Rectal smooth muscle tissue (tissue), 1 donor: ENCODE measurements around the gene EPHA4.

Source experiments
- H3K27ac ChIP-seq: one replicate; pipeline ENCODE4 v1.7.0; 2013; ENCODE audit warnings: low read depth, low read length, inconsistent platforms
- H3K27me3 ChIP-seq: one replicate; pipeline ENCODE4 v1.7.0; 2013; ENCODE audit warnings: low read length; ENCODE audit not compliant: control insufficient read depth, insufficient read depth
- H3K36me3 ChIP-seq: one replicate; pipeline ENCODE4 v1.7.0; 2013; ENCODE audit warnings: low read length; ENCODE audit not compliant: control insufficient read depth, insufficient read depth
- H3K4me1 ChIP-seq: one replicate; pipeline ENCODE4 v1.7.0; 2013; ENCODE audit warnings: low read length; ENCODE audit not compliant: control insufficient read depth, insufficient read depth
- H3K4me3 ChIP-seq: one replicate; pipeline ENCODE4 v1.7.0; 2013; ENCODE audit warnings: low read length
- H3K9ac ChIP-seq: one replicate; pipeline ENCODE4 v1.7.0; 2013; ENCODE audit warnings: low read length

EPHA4 gene

DNA sequence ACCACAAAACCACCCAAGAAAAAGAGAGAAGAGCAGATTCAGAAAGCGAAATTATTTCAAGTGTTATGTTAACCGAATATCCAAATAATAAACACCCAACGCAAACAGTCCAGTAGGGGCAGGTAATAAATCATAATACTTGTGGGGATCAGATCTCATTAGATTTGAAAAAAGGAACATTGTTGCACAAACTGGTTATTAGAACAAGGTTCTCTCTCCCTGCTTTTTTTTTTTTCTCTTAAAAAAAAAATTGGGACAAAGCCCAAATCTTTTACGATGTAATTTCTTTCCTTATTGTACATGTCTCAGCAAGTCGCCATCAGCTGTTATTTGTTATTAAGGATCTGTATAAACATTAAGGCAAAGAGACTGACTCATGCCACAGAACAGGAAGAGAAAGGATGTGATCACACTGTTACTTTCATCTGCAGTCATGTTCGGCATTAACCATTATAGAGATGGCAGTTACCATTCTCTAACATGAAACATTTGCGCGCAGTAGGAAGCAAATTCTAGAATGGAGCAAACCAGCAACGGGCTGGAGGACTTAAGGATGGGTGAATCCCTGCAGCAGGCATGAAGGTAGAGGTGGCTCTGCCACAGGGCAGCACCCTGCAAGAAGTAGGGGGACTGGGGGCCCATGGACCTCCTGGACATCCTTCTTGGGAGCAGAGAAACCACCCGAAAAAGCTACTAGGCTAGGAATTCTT is 42.0 kb downstream of the EPHA4 start:
- peak overlapping the region; percentile 25 for H3K4me3 ChIP-seq
- no peak overlapping the region for H3K9ac ChIP-seq
- H3K27ac ChIP-seq, result no peak overlapping the region
- peaks cover 8% of the 10 kb centered on the region for H3K4me1 ChIP-seq
- H3K36me3 ChIP-seq, result no peaks in the 10 kb centered on the region
- H3K27me3 ChIP-seq, result no peaks in the 10 kb centered on the region

DNA sequence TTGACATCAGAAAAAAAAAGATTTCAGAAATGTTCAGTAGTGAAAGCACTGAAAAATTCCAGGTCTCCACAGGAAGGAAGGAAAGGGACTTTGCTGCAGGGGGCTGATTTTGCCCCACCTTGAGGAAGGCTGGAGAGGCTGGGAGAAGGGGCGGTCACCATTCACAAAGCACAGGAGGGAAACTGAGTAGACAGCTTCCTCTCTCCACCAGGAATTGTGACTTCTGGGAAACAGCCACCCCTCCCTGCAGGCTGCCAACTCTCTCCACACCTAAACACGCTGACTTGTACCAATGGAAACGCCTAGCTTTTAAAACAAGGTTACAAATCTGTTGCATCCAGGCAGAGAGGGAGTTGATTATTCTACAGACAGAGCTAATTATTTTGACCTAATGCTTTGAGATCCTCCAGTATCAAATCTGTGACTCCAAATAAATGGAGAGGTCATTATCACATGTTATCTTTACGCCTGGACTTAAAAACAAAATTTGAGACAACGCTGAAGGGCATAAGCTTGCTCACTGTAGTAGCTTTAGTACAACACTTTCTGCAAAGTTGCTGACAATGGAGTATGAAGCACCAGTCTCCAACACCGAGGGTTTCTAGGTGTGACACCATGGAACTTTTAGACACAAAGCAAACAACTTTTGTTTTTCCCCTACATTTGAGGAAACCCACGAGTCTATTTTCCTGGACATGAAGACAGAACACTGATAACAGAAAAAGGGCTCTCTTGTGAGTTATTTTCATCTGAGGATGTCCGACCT is 42.7 kb downstream of the EPHA4 start:
- no peak overlapping the region for H3K27ac ChIP-seq
- no peak overlapping the region for H3K9ac ChIP-seq
- no peaks in the 10 kb centered on the region for H3K27me3 ChIP-seq
- H3K4me1 ChIP-seq, result peaks cover 8% of the 10 kb centered on the region
- no peaks in the 10 kb centered on the region for H3K36me3 ChIP-seq
- no peak overlapping the region for H3K4me3 ChIP-seq

DNA sequence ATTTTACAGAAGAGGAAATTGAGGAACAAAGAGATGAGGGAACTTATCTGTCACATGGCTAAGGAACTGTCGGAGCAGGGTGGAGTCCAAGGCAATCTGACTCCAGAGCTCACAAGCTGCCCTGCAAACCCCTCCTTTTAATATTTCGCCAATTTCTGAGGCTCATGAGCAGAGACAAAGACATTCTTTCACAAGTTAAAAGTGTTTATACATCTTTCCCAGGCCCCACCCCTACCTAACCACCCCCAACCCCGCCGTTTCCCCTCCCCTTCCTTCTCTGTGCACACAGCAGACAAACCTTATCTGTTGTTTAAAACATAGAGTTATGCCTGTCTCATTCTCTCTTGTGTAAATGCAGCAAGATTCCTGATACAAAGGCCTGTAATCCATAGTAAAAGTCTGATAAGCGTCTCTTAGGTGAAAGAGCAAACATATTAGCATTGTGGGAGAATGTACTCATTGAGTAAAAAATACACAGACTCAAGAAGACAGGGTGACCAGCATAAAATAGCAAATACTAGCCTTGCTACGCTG is 44.3 kb downstream of the EPHA4 start:
- Histone ChIP-seq H3K4me1 (peaks cover 8% of the 10 kb centered on the region), H3K4me3 (no peak overlapping the region), H3K27ac (no peak overlapping the region)

DNA sequence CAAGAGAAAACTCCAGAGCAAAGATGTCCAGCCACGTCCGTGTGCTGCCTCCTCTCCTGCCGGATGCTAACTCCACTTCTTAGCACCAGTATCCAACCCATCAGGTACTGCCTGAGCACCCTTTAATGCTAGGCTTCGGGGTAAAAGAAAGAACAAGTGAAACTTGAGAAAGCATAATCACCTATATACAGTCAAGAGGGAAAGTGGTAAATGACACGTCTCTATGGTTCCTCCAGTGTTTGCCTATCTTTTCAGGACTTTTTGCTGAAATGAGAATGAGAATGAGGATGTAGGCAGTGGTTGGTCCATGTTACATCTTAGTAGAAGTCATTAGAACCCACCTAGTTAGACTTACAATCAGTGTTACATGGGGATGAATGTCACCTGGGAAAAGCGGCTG is 47.9 kb downstream of the EPHA4 start:
- no peak overlapping the region for H3K27ac ChIP-seq
- no peaks in the 10 kb centered on the region for H3K27me3 ChIP-seq
- H3K36me3 ChIP-seq, result no peaks in the 10 kb centered on the region
- no peak overlapping the region for H3K9ac ChIP-seq
- no peak overlapping the region for H3K4me3 ChIP-seq
- peaks cover 3% of the 10 kb centered on the region for H3K4me1 ChIP-seq

More for the DNA sequence above, 44.3 kb downstream of the EPHA4 start:
- no peaks in the 10 kb centered on the region for H3K27me3 ChIP-seq
- H3K36me3 ChIP-seq, result no peaks in the 10 kb centered on the region
- H3K9ac ChIP-seq, result no peak overlapping the region

DNA sequence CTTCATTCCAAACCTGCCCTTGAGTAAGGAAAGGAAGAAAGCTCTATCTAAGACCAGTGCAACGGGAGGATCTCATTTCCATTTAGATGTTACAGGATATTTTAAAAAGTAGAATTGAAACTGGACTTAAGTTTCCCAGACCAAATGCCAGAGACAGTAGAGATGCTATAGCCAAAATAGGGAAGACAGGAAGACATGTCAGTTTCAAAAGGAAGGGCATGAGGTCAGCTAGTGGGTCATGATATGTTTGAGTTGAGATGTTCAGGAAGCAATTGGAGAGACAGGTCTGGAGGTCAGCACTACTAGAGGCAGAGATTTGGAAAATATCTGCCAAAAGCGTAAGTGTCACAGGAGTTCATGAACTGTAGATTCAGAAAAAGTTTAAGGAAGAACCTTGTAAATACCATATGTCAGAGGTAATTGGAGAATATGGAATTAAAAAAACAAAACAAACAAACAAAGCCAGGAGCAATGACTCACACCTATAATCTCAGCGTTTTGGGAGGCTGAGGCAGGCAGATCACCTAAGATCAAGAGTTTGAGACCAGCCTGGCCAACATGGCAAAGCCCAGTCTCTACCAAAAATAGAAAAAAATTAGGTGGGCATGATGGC is 50.8 kb downstream of the EPHA4 start:
- no peak overlapping the region for H3K9ac ChIP-seq
- no peaks in the 10 kb centered on the region for H3K27me3 ChIP-seq
- peaks cover 6% of the 10 kb centered on the region for H3K4me1 ChIP-seq
- no peaks in the 10 kb centered on the region for H3K36me3 ChIP-seq
- H3K4me3 ChIP-seq, result no peak overlapping the region
- no peak overlapping the region for H3K27ac ChIP-seq

DNA sequence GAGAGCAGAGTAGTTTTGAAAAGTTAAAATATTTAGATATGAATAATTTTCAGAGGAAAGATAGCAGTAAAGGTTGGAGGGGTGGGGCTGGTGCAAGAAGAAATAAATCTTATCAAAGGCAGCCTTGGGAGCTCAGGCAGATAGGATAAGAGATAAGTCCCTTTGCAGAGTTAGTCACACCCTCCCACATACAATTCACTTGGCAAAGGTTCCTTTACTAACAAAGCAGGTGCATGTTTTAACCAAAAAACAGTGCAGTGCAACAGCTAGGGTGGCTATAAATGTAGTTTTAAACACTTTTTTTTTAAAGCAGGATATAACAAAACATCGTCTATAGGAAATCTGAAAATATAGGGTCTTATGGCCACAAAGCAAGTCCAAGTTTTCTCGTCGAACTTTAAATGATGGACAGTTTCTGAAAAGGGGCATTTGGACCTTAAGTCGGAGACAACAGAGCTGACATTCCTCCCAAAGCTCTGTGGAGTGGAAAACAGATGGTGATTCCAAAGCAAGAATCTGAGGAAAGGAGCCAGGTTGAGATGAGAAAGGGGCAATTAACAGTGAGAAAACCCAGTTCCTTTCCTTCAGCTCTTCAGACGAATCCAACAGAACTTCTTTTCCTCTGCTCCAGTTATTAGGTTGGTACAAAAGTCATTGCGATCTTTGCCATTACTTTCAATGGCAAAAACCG is 53.0 kb downstream of the EPHA4 start:
- Histone ChIP-seq H3K4me1 (peaks cover 10% of the 10 kb centered on the region), H3K36me3 (no peaks in the 10 kb centered on the region), H3K27ac (no peak overlapping the region), H3K4me3 (no peak overlapping the region), H3K9ac (no peak overlapping the region), H3K27me3 (no peaks in the 10 kb centered on the region)

DNA sequence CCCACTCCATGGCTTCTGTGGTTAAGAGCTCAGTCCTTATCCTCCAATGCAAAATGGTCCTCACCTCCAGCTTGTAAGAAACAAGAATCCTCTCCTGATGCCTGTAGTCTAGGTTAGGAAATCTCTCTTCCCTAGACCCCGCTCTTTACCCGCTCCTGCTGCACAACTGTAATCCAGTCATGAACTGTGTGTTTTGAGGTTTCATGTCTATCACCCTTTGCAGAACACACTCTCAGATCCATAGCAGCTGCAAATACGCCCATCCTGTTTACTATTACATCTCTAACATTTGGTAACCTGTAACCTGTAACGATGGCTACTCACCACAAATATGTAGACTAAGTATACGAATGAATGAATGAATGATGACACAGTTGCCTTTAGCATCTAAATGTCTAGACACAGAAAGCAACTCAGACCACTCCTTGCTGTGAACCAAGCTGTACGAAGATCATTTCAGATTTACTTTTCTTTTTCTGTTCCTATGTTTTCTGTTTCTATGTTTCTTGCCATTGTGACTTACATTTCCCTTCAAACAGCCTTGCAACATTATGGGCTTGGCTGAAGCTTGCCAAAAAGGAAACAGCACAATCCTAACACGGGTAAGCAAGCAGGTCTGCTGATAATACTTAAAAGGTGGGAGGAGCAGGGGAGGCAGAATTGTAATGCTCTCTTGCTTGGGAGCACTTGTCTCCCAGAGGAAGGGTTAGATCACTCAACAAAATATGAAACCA is 53.7 kb downstream of the EPHA4 start:
- no peaks in the 10 kb centered on the region for H3K36me3 ChIP-seq
- H3K27me3 ChIP-seq, result no peaks in the 10 kb centered on the region
- no peak overlapping the region for H3K9ac ChIP-seq
- H3K27ac ChIP-seq, result no peak overlapping the region
- peak overlapping the region; percentile 0 for H3K4me3 ChIP-seq
- peaks cover 12% of the 10 kb centered on the region for H3K4me1 ChIP-seq

DNA sequence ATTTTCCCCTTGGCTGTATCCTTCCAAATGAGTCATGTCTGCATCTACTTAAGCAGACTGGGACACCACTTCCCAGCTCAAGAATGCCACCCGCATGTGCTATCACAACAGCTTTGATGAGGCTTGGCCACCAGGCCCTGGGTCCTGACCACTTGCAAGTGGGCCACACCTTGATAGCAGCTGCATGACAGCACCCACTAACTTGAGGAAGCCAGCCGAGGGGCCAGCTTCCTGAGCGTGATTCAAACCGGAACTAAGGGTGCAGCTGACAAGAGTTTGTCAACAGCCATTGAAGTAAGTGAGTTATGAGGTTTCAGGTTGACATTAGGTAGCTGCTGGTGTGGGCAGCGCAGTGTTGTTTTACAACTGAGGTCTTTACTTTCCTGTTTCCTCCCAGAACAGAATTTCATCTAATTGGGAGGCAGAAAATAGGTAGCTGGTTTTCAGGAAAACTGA is 54.4 kb downstream of the EPHA4 start:
- no peak overlapping the region for H3K4me3 ChIP-seq
- H3K27ac ChIP-seq, result no peak overlapping the region
- peaks cover 14% of the 10 kb centered on the region for H3K4me1 ChIP-seq
- no peaks in the 10 kb centered on the region for H3K27me3 ChIP-seq
- H3K9ac ChIP-seq, result no peak overlapping the region
- no peaks in the 10 kb centered on the region for H3K36me3 ChIP-seq

DNA sequence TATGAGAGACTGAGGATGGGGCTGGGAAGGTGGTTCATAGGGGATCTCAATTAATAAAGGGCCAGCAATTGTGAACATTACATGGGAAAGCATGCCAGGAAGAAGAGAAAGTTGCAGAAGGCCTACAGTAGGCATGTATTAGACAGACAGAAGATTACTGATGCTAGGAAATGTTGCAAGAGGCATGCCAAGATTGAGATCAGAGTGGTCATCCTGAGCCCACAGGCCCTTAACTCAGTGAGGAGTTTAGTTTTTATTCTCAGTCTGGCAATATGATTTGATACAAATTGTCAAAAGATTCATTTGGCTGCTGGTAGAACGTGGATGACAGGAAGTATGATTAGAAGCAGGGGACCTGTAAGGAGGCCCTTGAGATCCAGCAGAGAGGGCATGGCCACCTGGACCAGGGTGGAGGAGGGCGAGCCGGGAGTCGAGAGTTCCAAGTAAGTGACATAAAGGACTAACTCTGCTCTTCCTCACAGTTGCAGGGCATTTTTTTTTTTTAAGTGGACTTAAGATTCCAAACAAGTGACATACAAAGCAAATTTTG is 54.9 kb downstream of the EPHA4 start:
- no peaks in the 10 kb centered on the region for H3K36me3 ChIP-seq
- H3K4me1 ChIP-seq, result peaks cover 14% of the 10 kb centered on the region
- H3K4me3 ChIP-seq, result no peak overlapping the region
- H3K27ac ChIP-seq, result peak overlapping the region; percentile 2
- no peak overlapping the region for H3K9ac ChIP-seq
- no peaks in the 10 kb centered on the region for H3K27me3 ChIP-seq

DNA sequence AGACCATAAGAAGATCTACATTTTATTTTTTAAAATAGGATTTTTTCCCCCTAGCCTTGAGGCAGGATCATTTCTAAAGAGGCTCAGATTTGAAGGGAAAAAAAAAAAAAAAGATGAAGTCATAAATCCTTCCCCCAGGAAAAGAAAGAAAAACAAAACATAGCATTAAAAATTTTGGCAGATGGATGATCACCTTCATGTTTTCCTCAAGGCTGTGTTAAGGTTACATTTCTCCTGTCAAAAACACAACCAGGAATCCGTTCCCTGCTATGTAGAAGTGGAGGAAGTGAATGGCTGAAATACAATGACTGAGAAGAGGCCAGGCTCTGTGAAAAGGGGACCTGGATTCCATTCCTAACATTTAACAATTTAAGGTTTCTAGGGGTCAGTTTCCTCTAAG is 56.2 kb downstream of the EPHA4 start:
- Histone ChIP-seq H3K4me3 (no peak overlapping the region), H3K27me3 (no peaks in the 10 kb centered on the region), H3K27ac (no peak overlapping the region), H3K4me1 (peaks cover 14% of the 10 kb centered on the region), H3K36me3 (no peaks in the 10 kb centered on the region), H3K9ac (no peak overlapping the region)

DNA sequence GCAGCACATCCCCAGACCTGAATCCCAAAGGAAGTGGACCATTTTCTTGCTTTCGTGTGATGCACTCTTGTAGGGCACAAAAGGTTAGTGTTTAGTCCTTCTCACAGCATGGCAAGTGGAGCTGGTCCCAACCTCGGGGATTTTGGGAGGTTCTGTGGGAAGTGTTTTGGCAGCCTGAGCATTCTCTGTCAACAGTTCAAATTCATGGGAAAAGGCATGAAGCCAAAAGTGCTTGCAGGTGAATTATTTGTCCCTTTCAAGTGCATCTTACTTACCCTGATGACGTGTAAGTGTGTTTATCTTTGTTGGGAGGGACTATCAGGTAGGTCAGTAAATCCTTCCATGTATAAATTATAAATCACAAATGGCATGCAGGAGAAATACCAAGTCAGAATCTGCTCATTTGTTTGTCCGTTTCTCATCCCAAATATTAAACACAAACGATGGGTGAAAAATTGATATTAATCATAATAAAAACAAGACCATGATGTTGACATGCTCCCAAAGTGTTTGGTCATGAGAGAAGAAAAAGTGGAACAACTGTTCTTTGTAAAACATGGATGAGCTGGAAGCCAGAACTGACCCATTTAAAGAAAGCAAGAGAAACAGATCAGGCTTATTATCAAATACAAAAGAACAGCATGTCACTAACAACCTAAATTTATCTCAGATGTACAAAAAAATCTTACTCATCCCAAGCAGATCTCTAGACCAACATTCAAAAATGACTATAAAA is 57.6 kb downstream of the EPHA4 start:
- no peaks in the 10 kb centered on the region for H3K36me3 ChIP-seq
- no peaks in the 10 kb centered on the region for H3K27me3 ChIP-seq
- no peak overlapping the region for H3K9ac ChIP-seq
- H3K4me3 ChIP-seq, result no peak overlapping the region
- H3K4me1 ChIP-seq, result peaks cover 14% of the 10 kb centered on the region
- no peak overlapping the region for H3K27ac ChIP-seq
